GM18519 (cell line): ENCODE results near the gene NRXN3.

Experiments used
- ATAC-seq: cut with Tn5 transposase; IDR thresholded peaks from one replicate; pipeline ENCODE4 v1.9.1; 2021; ENCODE audit warnings: mild to moderate bottlenecking, moderate library complexity; ENCODE audit not compliant: unreplicated experiment, low FRiP score

Gene NRXN3

GRCh38 chr14:78316052-78316451 lies 145.9 kb downstream of the NRXN3 start:
- ATAC-seq, result no peak

- ATAC-seq, result no peak
Measured at GRCh38 chr14:78316786-78317185, 146.6 kb downstream of the NRXN3 start.

- no peak for ATAC-seq
Measured at GRCh38 chr14:78319406-78319805, 149.2 kb downstream of the NRXN3 start.

GRCh38 chr14:78319887-78320635 lies 149.9 kb downstream of the NRXN3 start:
- no peak for ATAC-seq

- ATAC-seq, result no peak
Measured at GRCh38 chr14:78324353-78324752, 154.2 kb downstream of the NRXN3 start.

GRCh38 chr14:78325911-78326310 lies 155.7 kb downstream of the NRXN3 start:
- no peak for ATAC-seq

GRCh38 chr14:78327426-78328221 lies 157.5 kb downstream of the NRXN3 start:
- no peak for ATAC-seq

GRCh38 chr14:78329371-78329770 lies 159.2 kb downstream of the NRXN3 start:
- ATAC-seq, result no peak

GRCh38 chr14:78335531-78335930 lies 165.4 kb downstream of the NRXN3 start:
- ATAC-seq, result no peak

- no peak for ATAC-seq
Measured at GRCh38 chr14:78340250-78340649, 170.1 kb downstream of the NRXN3 start.

GRCh38 chr14:78341827-78342389 lies 171.7 kb downstream of the NRXN3 start:
- no peak for ATAC-seq

- ATAC-seq, result no peak
Measured at GRCh38 chr14:78342879-78343278, 172.7 kb downstream of the NRXN3 start.

GRCh38 chr14:78344290-78344689 lies 174.1 kb downstream of the NRXN3 start:
- ATAC-seq, result no peak

- ATAC-seq, result no peak
Measured at GRCh38 chr14:78345131-78345744, 175.1 kb downstream of the NRXN3 start.

GRCh38 chr14:78346747-78347146 lies 176.6 kb downstream of the NRXN3 start:
- ATAC-seq, result no peak

GRCh38 chr14:78355109-78355508 lies 184.9 kb downstream of the NRXN3 start:
- no peak for ATAC-seq

- ATAC-seq, result no peak
Measured at GRCh38 chr14:78356391-78356790, 186.2 kb downstream of the NRXN3 start.

- ATAC-seq, result no peak
Measured at GRCh38 chr14:78358591-78358990, 188.4 kb downstream of the NRXN3 start.

- ATAC-seq, result no peak
Measured at GRCh38 chr14:78359581-78359980, 189.4 kb downstream of the NRXN3 start.

- no peak for ATAC-seq
Measured at GRCh38 chr14:78363008-78363407, 192.8 kb downstream of the NRXN3 start.

- no peak for ATAC-seq
Measured at GRCh38 chr14:78367355-78367754, 197.2 kb downstream of the NRXN3 start.
